Measurements from ENCODE around the gene CAPN1. TPM values are rescaled to one million over a fixed set of nuclear protein-coding genes. Genes with fewer than 3 reads are reported as not detected.
A peak's percentile ranks its signal among the peaks of the same experiment; 100 is the strongest.

Gene CAPN1
- total and polyA plus RNA-seq, 9 of the 15 experiments (the other 6 are each of a cell fraction or from before 2014, with no cell fraction given): 3.5 to 199 (median 61.6) TPM

GRCh38 chr11:65150509-65151299 lies 31.0 kb upstream of the CAPN1 start (continued):
- TF ChIP-seq CHD7 (IDR thresholded peaks at IDR 0.05; ENCODE audit: low read depth, low read length) (no peak), SMAD2 (IDR thresholded peaks at IDR 0.05; ENCODE audit: low read depth, low read length) (no peak), CXXC5 (CRISPR knock-in tag; IDR thresholded peaks at IDR 0.05) (0 out of 2 replicates have a peak, but pooled peaks have one; percentile 40), NFE2 (IDR thresholded peaks at IDR 0.05; ENCODE audit: low read depth) (peak; percentile 94), CTCF (IDR thresholded peaks at IDR 0.05 in 2 of 3, conservative IDR thresholded peaks at IDR 0.05 in 1 of 3; ENCODE audit: insufficient read depth in 2 of 3, low read depth in 1 of 3, low read length in 3 of 3) (peak in 2 of 3 experiments; percentile 15 to 26; a peak in 1 of 6 replicates), NELFE (IDR thresholded peaks at IDR 0.05; ENCODE audit: insufficient read depth, insufficient read length) (no peak), HCFC1 (IDR thresholded peaks at IDR 0.05; ENCODE audit: low read depth, low read length) (no peak), AFF1 (IDR thresholded peaks at IDR 0.05; ENCODE audit: low read depth in 1 of 2, partially characterized antibody in 2 of 2) (peak in 1 of 2 experiments; percentile 77)

Data from K562 (cell line).